Bronchus fibroblast of lung (primary cell): ENCODE results near the gene CREBZF. TPM values are rescaled to one million over a fixed set of nuclear protein-coding genes. Genes with fewer than 3 reads are reported as not detected.

Experiments used
- total RNA-seq: library from RNA; depleted of rRNA; stranded (reverse); fragments of >200 nt; gene quantifications from 2 replicates; pipeline ENCODE4 v1.2.3, GENCODE V29; 2015

Gene CREBZF, protein sequence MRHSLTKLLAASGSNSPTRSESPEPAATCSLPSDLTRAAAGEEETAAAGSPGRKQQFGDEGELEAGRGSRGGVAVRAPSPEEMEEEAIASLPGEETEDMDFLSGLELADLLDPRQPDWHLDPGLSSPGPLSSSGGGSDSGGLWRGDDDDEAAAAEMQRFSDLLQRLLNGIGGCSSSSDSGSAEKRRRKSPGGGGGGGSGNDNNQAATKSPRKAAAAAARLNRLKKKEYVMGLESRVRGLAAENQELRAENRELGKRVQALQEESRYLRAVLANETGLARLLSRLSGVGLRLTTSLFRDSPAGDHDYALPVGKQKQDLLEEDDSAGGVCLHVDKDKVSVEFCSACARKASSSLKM
- 13.7 and 15.6 TPM in 2 replicates for total RNA-seq

DNA sequence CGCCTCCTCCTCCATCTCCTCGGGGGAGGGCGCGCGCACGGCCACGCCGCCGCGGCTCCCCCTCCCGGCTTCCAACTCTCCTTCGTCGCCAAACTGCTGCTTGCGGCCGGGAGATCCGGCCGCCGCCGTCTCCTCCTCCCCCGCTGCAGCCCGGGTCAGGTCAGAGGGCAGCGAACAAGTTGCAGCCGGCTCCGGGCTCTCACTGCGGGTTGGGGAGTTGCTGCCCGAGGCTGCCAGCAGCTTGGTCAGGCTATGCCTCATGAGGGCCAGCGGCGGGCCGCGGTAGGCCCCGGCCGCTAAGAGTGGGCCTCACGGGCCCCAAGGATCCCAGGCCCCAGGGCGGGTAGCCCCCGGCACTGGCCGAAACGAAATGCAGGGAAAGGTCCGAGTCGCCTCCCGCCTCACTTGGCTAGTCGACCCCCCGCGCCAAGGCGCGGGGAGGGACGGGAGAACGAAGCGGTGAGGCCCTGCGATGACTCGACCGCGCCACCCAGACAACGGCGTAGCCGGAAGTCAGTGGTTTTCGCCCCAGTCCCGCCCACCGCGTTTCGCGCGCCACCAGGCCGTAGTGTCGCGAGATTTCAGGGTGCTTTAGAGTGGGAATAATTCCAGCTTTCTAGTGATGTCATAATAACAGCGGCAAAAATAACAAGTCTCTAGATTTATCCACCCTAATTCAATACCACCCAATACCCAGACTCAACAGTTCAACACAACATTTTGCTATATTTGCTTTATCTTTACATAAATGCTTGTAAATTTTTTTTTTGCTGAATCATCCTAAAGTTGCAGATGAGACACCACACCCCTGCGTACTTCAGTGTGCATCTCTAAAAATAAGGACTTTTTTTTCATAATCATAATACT, at the start of gene CREBZF:
Gene CREBZF (minus strand): TSS at position 515 of the 867 bp plus-strand sequence. CDS start 254 bp downstream, at position 261.

DNA sequence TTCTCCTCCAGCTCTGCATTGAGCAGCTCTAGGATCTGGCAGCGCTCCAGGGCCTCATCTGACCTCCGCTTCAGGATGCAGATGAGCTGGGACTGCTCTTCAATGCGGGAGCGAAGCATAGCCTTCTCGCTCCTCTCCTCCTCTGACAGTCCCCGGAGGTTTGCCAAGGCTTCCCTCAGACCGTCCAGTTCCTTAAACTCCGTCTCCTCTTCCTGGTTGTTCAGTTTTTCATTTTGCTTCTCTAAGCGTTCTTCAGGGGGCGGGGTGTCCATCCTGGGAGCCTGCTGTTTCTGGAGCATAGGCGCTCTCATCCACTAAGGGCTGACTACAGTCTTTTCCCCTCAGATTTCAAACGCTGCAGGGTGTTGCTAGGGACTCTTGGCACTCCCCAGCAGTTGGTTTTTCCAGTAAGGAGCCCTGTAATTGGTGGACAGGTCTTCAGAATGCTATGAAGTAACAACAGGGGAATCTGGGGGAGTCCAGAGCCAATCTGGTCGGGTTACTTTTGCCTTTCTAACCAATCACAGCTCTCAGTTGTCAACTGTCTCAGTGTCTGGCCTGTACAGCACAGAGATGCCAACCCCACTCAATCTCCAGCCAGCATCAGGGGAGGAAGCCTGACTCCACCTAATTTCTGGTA, 21.0 kb upstream of the CREBZF start, which contains the start of gene CCDC89:
Gene CCDC89 (minus strand): TSS at position 376 of the 640 bp plus-strand sequence. CDS start 65 bp downstream, at position 311.

DNA sequence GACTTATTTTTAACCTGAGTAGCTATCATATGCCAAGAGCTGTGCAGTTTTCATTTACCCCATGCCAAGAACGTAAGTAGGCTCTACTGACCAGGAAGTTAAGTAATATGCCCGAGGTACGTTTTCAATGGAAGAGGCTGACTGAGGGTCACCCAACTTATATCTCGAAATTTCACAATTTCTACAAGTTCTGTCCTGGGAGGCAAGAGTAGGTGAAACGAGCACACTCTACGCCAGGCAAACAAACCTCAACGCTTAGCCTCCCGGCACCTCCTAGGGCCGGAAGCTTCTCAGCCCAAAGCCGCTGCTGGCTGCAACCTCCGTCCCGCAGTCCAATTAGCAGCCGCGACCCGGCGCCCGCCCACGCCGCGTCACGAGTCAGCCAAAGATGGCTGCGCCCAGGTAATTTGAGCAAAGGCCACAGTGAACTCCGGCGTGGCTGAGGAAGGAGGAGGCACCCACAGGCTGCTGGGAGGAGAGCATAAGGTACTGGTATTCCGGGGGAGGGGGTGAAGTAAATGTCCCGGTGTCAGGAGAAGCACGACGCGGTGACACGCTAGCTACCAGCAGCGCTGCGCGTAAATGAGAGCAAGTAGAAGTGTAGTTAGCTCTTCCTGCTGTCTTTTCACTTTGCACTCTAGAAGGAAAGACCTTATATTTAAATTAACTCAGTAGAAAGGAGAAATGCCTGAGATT, 17.2 kb downstream of the CREBZF start, which contains the start of gene TMEM126A:
Gene TMEM126A (plus strand): TSS at position 364 of the 696 bp plus-strand sequence. CDS start 2,289 bp downstream, outside the sequence.

DNA sequence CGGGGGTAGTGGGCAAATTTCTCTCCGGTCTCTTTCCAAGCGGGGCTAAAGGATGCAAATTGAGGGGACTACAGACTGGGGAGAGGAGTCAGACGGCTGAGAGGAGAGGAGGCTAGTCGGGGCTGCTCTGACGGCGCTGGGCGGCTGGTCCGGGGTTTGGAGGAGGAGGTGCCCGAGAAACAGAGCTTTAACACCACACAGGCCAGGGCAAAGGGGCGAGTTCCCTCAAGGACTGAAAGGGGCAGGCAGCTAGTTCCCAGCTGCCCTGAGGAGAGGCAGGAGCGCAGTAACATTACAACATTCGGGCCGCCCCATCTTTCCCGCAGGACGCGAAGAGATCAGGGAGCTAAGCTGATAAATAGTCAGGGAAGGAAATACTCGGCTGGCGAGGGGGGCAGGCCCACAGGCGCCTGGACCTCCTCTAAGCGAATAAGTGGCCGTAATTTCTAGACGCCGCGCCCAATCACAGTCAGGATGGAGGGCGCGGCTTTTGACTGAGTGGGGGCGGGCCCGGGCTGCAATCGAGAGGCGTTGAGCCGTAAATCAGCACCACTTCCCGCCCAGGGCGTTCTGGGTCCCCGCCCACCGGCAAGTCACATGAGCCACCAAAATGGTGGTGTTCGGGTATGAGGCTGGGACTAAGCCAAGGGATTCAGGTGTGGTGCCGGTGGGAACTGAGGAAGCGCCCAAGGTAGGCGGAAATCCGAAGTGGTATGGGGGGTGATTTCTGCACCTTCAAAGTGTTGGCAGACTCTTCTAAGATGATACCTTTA, 36.7 kb downstream of the CREBZF start, which contains the start of gene TMEM126B:
Gene TMEM126B (plus strand): TSS at position 596 of the 773 bp plus-strand sequence. CDS start 15 bp downstream, at position 611.

DNA sequence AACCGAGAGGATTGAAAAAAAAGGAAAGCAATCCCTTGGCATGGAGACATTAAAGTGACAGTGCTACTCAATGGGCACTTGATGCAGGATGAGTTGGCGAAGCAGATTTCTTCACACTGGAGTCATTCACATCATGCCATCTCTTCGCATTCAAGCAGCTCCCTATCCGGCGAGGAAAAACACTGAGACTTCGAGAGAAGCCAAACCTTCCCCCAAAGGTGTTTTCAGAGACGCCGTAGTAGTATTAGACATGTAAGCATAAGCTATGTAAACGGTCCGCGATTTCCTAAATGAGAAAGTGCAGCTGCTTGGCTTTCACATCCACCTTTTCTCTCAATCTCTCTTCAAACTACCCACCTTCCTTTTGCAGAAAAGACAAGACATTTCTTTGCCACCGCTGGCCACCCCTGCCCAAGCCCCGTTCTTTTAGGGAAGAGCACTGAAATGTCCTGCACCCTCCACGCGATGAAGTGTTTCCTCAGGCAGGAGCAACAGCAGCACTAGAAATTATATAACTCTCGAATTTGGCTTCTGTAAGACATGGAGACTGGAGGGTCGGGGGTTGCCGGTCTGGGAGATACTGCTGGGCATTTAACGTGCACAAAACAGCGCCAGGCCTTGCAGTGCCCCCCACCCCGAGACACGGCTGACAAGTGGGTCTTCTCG, 37.5 kb downstream of the CREBZF start, which contains the start of gene DLG2:
Gene DLG2 (minus strand): TSS at position 13 of the 666 bp plus-strand sequence.

Other genes with a start within 250 kb of the CREBZF start
- 0.17 and 0.45 TPM in 2 replicates for gene DLG2, start 37.8 kb downstream of the CREBZF start, total RNA-seq
- 68.4 and 70.0 TPM in 2 replicates for gene TMEM126B, start 36.5 kb downstream of the CREBZF start, total RNA-seq
- 40.2 and 43.7 TPM in 2 replicates for gene TMEM126A, start 17.2 kb downstream of the CREBZF start, total RNA-seq
- 4.0 and 5.2 TPM in 2 replicates for gene CCDC89, start 21.1 kb upstream of the CREBZF start, total RNA-seq
- 36.5 and 49.4 TPM in 2 replicates for gene SYTL2, start 146.0 kb upstream of the CREBZF start, total RNA-seq
- gene CCDC83, start 190.3 kb upstream of the CREBZF start, total RNA-seq, result 0.17 TPM in 1 of 2 replicates, not detected in the other